ENCODE data around the gene OR9A2. TPM values are rescaled to one million over a fixed set of nuclear protein-coding genes. Genes with fewer than 3 reads are reported as not detected.

OR9A2 gene
- total RNA-seq, 1 donor from 2014 or later = not detected

DNA sequence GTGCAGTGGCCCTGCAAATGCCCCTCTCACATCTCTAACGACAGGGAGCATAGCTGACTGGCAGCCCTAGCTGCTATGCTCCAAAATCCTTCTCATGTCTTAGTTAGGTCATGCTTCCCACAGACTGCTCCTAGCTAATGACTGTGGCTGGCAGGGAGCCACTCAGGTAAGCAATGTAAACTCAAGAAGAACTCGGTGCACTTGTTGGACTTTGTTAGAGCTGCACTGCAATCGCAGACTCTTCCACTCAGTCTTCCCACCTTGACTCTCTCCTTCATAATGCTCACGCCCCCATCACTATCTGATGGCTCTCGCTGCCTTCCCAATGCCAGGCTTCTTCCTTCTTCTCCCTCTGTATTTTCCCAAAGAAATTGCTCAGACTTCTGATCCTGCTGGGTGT is 24.0 kb downstream of the OR9A2 start:
- TF ChIP-seq, protein P1, sequence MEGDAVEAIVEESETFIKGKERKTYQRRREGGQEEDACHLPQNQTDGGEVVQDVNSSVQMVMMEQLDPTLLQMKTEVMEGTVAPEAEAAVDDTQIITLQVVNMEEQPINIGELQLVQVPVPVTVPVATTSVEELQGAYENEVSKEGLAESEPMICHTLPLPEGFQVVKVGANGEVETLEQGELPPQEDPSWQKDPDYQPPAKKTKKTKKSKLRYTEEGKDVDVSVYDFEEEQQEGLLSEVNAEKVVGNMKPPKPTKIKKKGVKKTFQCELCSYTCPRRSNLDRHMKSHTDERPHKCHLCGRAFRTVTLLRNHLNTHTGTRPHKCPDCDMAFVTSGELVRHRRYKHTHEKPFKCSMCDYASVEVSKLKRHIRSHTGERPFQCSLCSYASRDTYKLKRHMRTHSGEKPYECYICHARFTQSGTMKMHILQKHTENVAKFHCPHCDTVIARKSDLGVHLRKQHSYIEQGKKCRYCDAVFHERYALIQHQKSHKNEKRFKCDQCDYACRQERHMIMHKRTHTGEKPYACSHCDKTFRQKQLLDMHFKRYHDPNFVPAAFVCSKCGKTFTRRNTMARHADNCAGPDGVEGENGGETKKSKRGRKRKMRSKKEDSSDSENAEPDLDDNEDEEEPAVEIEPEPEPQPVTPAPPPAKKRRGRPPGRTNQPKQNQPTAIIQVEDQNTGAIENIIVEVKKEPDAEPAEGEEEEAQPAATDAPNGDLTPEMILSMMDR (IDR thresholded peaks at IDR 0.05; ENCODE audit: unreplicated experiment) = no peak
- H3K27ac Mint-ChIP-seq (ENCODE audit: unreplicated experiment) = no peak overlapping the region
- no peak for DNase-seq (ENCODE audit: low spot score)
- H3K4me1 Mint-ChIP-seq (ENCODE audit: unreplicated experiment) = no peaks in the 10 kb centered on the region
- no peak overlapping the region for H3K4me3 Mint-ChIP-seq (ENCODE audit: unreplicated experiment)
- no peaks in the 10 kb centered on the region for H3K9me3 Mint-ChIP-seq (ENCODE audit: unreplicated experiment)
- peaks cover 2% of the 10 kb centered on the region for H3K27me3 Mint-ChIP-seq (ENCODE audit: unreplicated experiment)
- no peaks in the 10 kb centered on the region for H3K36me3 Mint-ChIP-seq (ENCODE audit: low read depth, unreplicated experiment)

DNA sequence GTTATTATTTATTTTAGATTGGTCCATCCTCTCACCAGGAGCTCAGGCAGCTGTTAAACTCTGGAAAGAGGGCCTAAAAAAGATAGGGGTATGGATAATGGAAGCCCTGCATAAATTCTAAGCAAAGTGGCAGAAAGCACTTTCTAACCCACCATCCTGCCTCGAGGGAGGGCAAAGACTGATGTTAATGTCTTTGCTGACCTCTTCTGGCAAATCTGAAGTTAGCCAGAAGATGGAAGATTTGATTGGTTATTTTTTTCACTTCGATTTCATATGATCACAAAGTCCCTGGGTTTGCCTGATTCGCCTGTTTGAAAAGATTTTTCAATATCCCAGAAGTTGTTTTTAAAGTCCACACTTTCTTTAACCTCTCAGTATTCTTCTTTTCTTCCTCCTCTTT is 24.8 kb downstream of the OR9A2 start:
- TF ChIP-seq, protein P1 (IDR thresholded peaks at IDR 0.05; ENCODE audit: unreplicated experiment) = no peak
- no peak overlapping the region for H3K27ac Mint-ChIP-seq (ENCODE audit: unreplicated experiment)
- H3K36me3 Mint-ChIP-seq (ENCODE audit: low read depth, unreplicated experiment) = no peaks in the 10 kb centered on the region
- H3K27me3 Mint-ChIP-seq (ENCODE audit: unreplicated experiment) = peaks cover 2% of the 10 kb centered on the region
- no peaks in the 10 kb centered on the region for H3K4me1 Mint-ChIP-seq (ENCODE audit: unreplicated experiment)
- H3K9me3 Mint-ChIP-seq (ENCODE audit: unreplicated experiment) = no peaks in the 10 kb centered on the region
- no peak overlapping the region for H3K4me3 Mint-ChIP-seq (ENCODE audit: unreplicated experiment)
- no peak for DNase-seq (ENCODE audit: low spot score)

DNA sequence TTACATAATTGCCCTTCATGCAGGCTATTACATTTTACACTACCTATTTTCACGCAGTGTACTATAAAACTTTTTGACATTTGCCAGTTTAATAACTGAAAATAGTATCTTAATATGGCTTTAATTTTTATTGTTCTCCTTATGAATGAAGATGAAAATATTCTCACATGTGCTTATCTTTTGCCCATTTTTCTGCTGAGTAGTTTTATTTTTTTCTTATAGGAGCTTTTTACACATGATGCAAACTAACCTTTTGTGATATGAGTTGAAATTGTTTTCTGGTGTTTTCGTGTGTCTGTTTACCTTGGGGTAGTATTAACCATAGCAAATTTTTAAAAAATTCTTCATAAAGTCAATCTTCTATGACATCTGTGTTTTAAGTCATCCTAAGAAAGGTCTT is 26.3 kb downstream of the OR9A2 start:
- no peaks in the 10 kb centered on the region for H3K9me3 Mint-ChIP-seq (ENCODE audit: unreplicated experiment)
- TF ChIP-seq, protein P1 (IDR thresholded peaks at IDR 0.05; ENCODE audit: unreplicated experiment) = no peak

DNA sequence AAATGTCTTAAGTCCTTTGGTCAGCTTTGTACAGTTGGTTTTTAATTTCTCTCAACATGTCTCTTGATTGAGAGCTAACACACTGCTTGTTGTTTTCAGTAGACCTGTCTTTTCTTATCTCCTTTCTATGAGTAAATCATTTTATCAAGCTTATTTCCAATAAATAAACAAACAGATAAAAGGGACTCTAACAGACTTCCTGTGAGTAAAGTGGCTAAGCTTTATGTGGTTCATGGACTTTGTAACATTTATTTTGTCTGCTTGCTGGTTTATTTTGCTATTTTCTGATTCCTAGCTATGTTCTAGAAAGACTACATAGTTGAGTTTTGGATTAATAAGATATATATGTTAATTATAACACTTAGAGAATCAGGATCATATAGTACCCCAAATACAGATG is 27.1 kb downstream of the OR9A2 start:
- Mint-ChIP-seq H3K9me3 (ENCODE audit: unreplicated experiment) (no peaks in the 10 kb centered on the region), H3K27me3 (ENCODE audit: unreplicated experiment) (peaks cover 2% of the 10 kb centered on the region)
- TF ChIP-seq, protein P1 (IDR thresholded peaks at IDR 0.05; ENCODE audit: unreplicated experiment) = no peak

More for the DNA sequence above, 26.3 kb downstream of the OR9A2 start:
- Mint-ChIP-seq H3K36me3 (ENCODE audit: low read depth, unreplicated experiment) (no peaks in the 10 kb centered on the region), H3K27me3 (ENCODE audit: unreplicated experiment) (peaks cover 2% of the 10 kb centered on the region), H3K27ac (ENCODE audit: unreplicated experiment) (no peak overlapping the region), H3K4me3 (ENCODE audit: unreplicated experiment) (no peak overlapping the region), H3K4me1 (ENCODE audit: unreplicated experiment) (no peaks in the 10 kb centered on the region)
- no peak for DNase-seq (ENCODE audit: low spot score)

DNA sequence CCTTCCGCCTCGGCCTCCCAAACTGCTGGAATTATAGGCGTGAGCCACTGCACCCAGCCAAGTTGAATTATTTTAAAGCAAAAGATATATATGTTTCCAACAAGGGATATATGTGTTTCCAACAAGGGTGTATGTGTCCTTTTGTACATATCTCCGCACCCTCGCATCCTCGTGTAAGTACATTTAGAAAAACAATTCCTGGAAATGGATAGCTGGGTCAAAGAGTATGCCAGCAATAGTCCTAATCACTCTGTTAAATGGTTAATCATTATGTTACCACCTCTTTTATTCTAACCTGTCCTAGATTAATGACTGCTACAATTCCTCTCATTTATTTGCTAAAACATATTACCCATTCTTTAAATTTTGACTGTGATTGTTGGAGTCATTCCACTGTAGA is 28.0 kb downstream of the OR9A2 start:
- Mint-ChIP-seq H3K36me3 (ENCODE audit: low read depth, unreplicated experiment) (no peaks in the 10 kb centered on the region), H3K27ac (ENCODE audit: unreplicated experiment) (no peak overlapping the region), H3K9me3 (ENCODE audit: unreplicated experiment) (no peaks in the 10 kb centered on the region), H3K27me3 (ENCODE audit: unreplicated experiment) (peaks cover 2% of the 10 kb centered on the region), H3K4me3 (ENCODE audit: unreplicated experiment) (no peak overlapping the region), H3K4me1 (ENCODE audit: unreplicated experiment) (no peaks in the 10 kb centered on the region)
- TF ChIP-seq, protein P1 (IDR thresholded peaks at IDR 0.05; ENCODE audit: unreplicated experiment) = no peak
- DNase-seq (ENCODE audit: low spot score) = no peak

More for the DNA sequence above, 27.1 kb downstream of the OR9A2 start:
- no peak overlapping the region for H3K4me3 Mint-ChIP-seq (ENCODE audit: unreplicated experiment)
- H3K36me3 Mint-ChIP-seq (ENCODE audit: low read depth, unreplicated experiment) = no peaks in the 10 kb centered on the region
- H3K27ac Mint-ChIP-seq (ENCODE audit: unreplicated experiment) = no peak overlapping the region
- H3K4me1 Mint-ChIP-seq (ENCODE audit: unreplicated experiment) = no peaks in the 10 kb centered on the region
- DNase-seq (ENCODE audit: low spot score) = no peak
